Measurements from ENCODE around the gene MTMR12. TPM values are rescaled to one million over a fixed set of nuclear protein-coding genes. Genes with fewer than 3 reads are reported as not detected.

The MTMR12 gene
- total and polyA plus RNA-seq, 2 donors (not counting 1 experiment from before 2014, with no cell fraction given): 18.5 to 18.6 TPM

GRCh38 chr5:32265902-32266301, 46.8 kb downstream of the MTMR12 start:
- Histone ChIP-seq H4K20me1 (ENCODE audit: control insufficient read depth, extremely low read depth, insufficient read depth, low read length) (no peaks in the 10 kb centered on the region), H2AFZ (ENCODE audit: low read length) (no peak overlapping the region), H3K9me3 (ENCODE audit: control insufficient read depth, insufficient read depth, low read depth, low read length) (no peaks in the 10 kb centered on the region), H3K9ac (ENCODE audit: insufficient read depth, low read length) (no peak overlapping the region), H3K79me2 (ENCODE audit: control insufficient read depth, insufficient read depth, low read length) (no peaks in the 10 kb centered on the region), H3K36me3 (ENCODE audit: control insufficient read depth, insufficient read depth, low read length) (no peaks in the 10 kb centered on the region), H3K4me3 (replicated peaks in 1 of 4; ENCODE audit: control extremely low read depth in 1 of 4, insufficient read depth in 1 of 4, low read depth in 3 of 4, low read length in 4 of 4) (no peak overlapping the region), H3K27ac (ENCODE audit: insufficient read depth, low read length) (no peak overlapping the region), H3K27me3 (ENCODE audit: control insufficient read depth, insufficient read depth, low read length) (no peaks in the 10 kb centered on the region), H3K4me2 (ENCODE audit: extremely low read depth, insufficient read depth, low read length) (no peak overlapping the region), H3K4me1 (ENCODE audit: control insufficient read depth, extremely low read depth, insufficient read depth, low read length) (peaks cover 2% of the 10 kb centered on the region)
- TF ChIP-seq EZH2 (IDR thresholded peaks at IDR 0.05; ENCODE audit: low read length, missing control alignments): no peak
- TF ChIP-seq, protein P1, sequence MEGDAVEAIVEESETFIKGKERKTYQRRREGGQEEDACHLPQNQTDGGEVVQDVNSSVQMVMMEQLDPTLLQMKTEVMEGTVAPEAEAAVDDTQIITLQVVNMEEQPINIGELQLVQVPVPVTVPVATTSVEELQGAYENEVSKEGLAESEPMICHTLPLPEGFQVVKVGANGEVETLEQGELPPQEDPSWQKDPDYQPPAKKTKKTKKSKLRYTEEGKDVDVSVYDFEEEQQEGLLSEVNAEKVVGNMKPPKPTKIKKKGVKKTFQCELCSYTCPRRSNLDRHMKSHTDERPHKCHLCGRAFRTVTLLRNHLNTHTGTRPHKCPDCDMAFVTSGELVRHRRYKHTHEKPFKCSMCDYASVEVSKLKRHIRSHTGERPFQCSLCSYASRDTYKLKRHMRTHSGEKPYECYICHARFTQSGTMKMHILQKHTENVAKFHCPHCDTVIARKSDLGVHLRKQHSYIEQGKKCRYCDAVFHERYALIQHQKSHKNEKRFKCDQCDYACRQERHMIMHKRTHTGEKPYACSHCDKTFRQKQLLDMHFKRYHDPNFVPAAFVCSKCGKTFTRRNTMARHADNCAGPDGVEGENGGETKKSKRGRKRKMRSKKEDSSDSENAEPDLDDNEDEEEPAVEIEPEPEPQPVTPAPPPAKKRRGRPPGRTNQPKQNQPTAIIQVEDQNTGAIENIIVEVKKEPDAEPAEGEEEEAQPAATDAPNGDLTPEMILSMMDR (conservative IDR thresholded peaks at IDR 0.05 in 1 of 2, IDR thresholded peaks at IDR 0.05 in 1 of 2; ENCODE audit: low read depth in 1 of 2, low read length in 2 of 2): no peak
- DNase-seq (ENCODE audit: low read depth in 2 of 2): no peak

GRCh38 chr5:32264957-32265572, 47.7 kb downstream of the MTMR12 start:
- H3K27me3 ChIP-seq (ENCODE audit: control insufficient read depth, insufficient read depth, low read length): no peaks in the 10 kb centered on the region
- no peaks in the 10 kb centered on the region for H3K79me2 ChIP-seq (ENCODE audit: control insufficient read depth, insufficient read depth, low read length)
- no peak overlapping the region for H3K27ac ChIP-seq (ENCODE audit: insufficient read depth, low read length)
- TF ChIP-seq, protein P1 (conservative IDR thresholded peaks at IDR 0.05 in 1 of 2, IDR thresholded peaks at IDR 0.05 in 1 of 2; ENCODE audit: low read depth in 1 of 2, low read length in 2 of 2): no peak
- TF ChIP-seq EZH2 (IDR thresholded peaks at IDR 0.05; ENCODE audit: low read length, missing control alignments): no peak
- H3K36me3 ChIP-seq (ENCODE audit: control insufficient read depth, insufficient read depth, low read length): no peaks in the 10 kb centered on the region
- no peaks in the 10 kb centered on the region for H3K9me3 ChIP-seq (ENCODE audit: control insufficient read depth, insufficient read depth, low read depth, low read length)
- H2AFZ ChIP-seq (ENCODE audit: low read length): no peak overlapping the region
- H3K4me3 ChIP-seq (replicated peaks in 1 of 4; ENCODE audit: control extremely low read depth in 1 of 4, insufficient read depth in 1 of 4, low read depth in 3 of 4, low read length in 4 of 4): no peak overlapping the region
- no peaks in the 10 kb centered on the region for H4K20me1 ChIP-seq (ENCODE audit: control insufficient read depth, extremely low read depth, insufficient read depth, low read length)
- H3K4me2 ChIP-seq (ENCODE audit: extremely low read depth, insufficient read depth, low read length): no peak overlapping the region
- no peak overlapping the region for H3K9ac ChIP-seq (ENCODE audit: insufficient read depth, low read length)
- no peak for DNase-seq (ENCODE audit: low read depth in 2 of 2)
- H3K4me1 ChIP-seq (ENCODE audit: control insufficient read depth, extremely low read depth, insufficient read depth, low read length): peaks cover 2% of the 10 kb centered on the region

DNA sequence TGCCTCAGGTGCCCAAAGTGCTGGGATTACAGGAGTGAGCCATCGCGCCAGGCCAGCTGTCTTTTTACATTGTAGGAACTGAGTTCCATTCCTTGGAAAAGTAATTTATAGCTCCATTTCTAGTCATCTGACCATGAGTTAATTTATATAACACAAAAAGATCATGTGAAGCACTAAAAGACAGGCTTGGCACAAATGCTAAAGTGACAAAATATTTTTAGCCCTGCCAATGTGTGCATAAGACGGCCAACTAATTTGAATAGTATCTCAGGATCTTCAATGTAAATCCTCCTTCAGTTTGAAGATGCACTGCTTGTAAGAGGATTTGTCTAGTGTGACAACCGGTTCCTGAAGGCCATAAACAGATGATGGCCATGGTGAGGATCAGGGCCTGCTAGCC, 49.1 kb downstream of the MTMR12 start:
- TF ChIP-seq, protein P1 (conservative IDR thresholded peaks at IDR 0.05 in 1 of 2, IDR thresholded peaks at IDR 0.05 in 1 of 2; ENCODE audit: low read depth in 1 of 2, low read length in 2 of 2): no peak
- TF ChIP-seq EZH2 (IDR thresholded peaks at IDR 0.05; ENCODE audit: low read length, missing control alignments): no peak
- H4K20me1 ChIP-seq (ENCODE audit: control insufficient read depth, extremely low read depth, insufficient read depth, low read length): no peaks in the 10 kb centered on the region
- peaks cover 2% of the 10 kb centered on the region for H3K4me1 ChIP-seq (ENCODE audit: control insufficient read depth, extremely low read depth, insufficient read depth, low read length)
- no peak overlapping the region for H3K27ac ChIP-seq (ENCODE audit: insufficient read depth, low read length)
- no peaks in the 10 kb centered on the region for H3K27me3 ChIP-seq (ENCODE audit: control insufficient read depth, insufficient read depth, low read length)
- no peak overlapping the region for H3K4me3 ChIP-seq (replicated peaks in 1 of 4; ENCODE audit: control extremely low read depth in 1 of 4, insufficient read depth in 1 of 4, low read depth in 3 of 4, low read length in 4 of 4)
- no peaks in the 10 kb centered on the region for H3K79me2 ChIP-seq (ENCODE audit: control insufficient read depth, insufficient read depth, low read length)
- H3K4me2 ChIP-seq (ENCODE audit: extremely low read depth, insufficient read depth, low read length): no peak overlapping the region
- H2AFZ ChIP-seq (ENCODE audit: low read length): no peak overlapping the region
- no peak overlapping the region for H3K9ac ChIP-seq (ENCODE audit: insufficient read depth, low read length)
- H3K36me3 ChIP-seq (ENCODE audit: control insufficient read depth, insufficient read depth, low read length): no peaks in the 10 kb centered on the region
- no peak for DNase-seq (ENCODE audit: low read depth in 2 of 2)
- no peaks in the 10 kb centered on the region for H3K9me3 ChIP-seq (ENCODE audit: control insufficient read depth, insufficient read depth, low read depth, low read length)

Measured in fibroblast of lung (primary cell).